ENCODE measurements around the gene TLK2.

TLK2 gene

GRCh38 chr17:62637809-62638208, 159.2 kb downstream of the TLK2 start:
- no peak for DNase-seq (ENCODE audit: low read depth)
- no peak for TF ChIP-seq CTCF (IDR thresholded peaks at IDR 0.05; ENCODE audit: control insufficient read depth, insufficient read depth, low read depth, low read length, missing control alignments)
- H3K4me3 ChIP-seq (ENCODE audit: control insufficient read depth, low read depth, low read length), result no peak overlapping the region

GRCh38 chr17:62641153-62641552, 162.5 kb downstream of the TLK2 start:
- TF ChIP-seq CTCF (IDR thresholded peaks at IDR 0.05; ENCODE audit: control insufficient read depth, insufficient read depth, low read depth, low read length, missing control alignments), result no peak
- no peak for DNase-seq (ENCODE audit: low read depth)
- no peak overlapping the region for H3K4me3 ChIP-seq (ENCODE audit: control insufficient read depth, low read depth, low read length)

- no peak overlapping the region for H3K4me3 ChIP-seq (ENCODE audit: control insufficient read depth, low read depth, low read length)
- no peak for DNase-seq (ENCODE audit: low read depth)
- TF ChIP-seq CTCF (IDR thresholded peaks at IDR 0.05; ENCODE audit: control insufficient read depth, insufficient read depth, low read depth, low read length, missing control alignments), result no peak
Observed at GRCh38 chr17:62641951-62642350, 163.3 kb downstream of the TLK2 start.

GRCh38 chr17:62643496-62643895, 164.9 kb downstream of the TLK2 start:
- TF ChIP-seq CTCF (IDR thresholded peaks at IDR 0.05; ENCODE audit: control insufficient read depth, insufficient read depth, low read depth, low read length, missing control alignments), result no peak
- no peak overlapping the region for H3K4me3 ChIP-seq (ENCODE audit: control insufficient read depth, low read depth, low read length)
- DNase-seq (ENCODE audit: low read depth), result no peak

- no peak for DNase-seq (ENCODE audit: low read depth)
- no peak overlapping the region for H3K4me3 ChIP-seq (ENCODE audit: control insufficient read depth, low read depth, low read length)
- TF ChIP-seq CTCF (IDR thresholded peaks at IDR 0.05; ENCODE audit: control insufficient read depth, insufficient read depth, low read depth, low read length, missing control alignments), result no peak
Observed at GRCh38 chr17:62644487-62645173, 166.0 kb downstream of the TLK2 start.

- no peak for TF ChIP-seq CTCF (IDR thresholded peaks at IDR 0.05; ENCODE audit: control insufficient read depth, insufficient read depth, low read depth, low read length, missing control alignments)
- no peak overlapping the region for H3K4me3 ChIP-seq (ENCODE audit: control insufficient read depth, low read depth, low read length)
- no peak for DNase-seq (ENCODE audit: low read depth)
Observed at GRCh38 chr17:62648251-62648955, 169.8 kb downstream of the TLK2 start.
